ENCODE measurements around the gene BRK1.
A peak's percentile ranks its signal among the peaks of the same experiment; 100 is the strongest.
"Not testable (repeated sequence)": the region's sequence is repeated elsewhere in the genome, so short reads cannot be mapped to it uniquely, and the experiment has no call there.

Gene BRK1

DNA sequence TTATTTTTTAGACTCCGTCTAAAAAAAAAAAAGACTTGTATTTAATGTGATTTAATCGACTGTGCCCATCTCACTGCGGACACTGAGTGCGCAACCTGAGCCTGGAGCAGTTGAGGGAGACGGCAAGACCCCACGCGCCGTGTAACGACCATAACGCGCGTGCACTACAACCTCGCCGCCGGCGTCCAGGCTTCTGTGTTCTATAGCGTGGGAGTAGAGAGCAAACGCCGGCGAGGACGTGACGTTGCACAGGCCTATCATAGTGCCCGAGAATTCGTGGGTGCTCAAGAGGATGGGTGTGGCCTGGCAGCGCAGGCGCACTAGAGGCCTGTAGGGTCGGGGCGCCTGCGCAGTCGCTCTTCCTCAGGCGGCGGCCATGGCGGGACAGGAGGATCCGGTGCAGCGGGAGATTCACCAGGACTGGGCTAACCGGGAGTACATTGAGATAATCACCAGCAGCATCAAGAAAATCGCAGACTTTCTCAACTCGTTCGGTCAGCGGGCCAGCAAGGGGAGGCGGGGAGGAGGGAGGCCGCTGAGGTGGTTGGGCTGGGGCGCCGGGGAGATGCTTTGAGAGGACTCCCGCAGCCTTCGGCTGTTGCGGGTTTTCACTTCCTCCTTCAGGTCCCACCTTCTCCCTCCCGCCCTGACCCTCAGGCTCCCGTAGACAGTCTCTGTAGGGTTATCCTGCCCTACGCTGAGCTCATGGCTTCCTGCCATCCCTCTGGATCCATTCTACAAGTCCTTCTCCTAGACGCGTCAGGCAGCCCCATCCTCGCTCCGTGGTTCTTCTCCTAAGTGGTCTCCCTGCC is at the start of gene BRK1:
Gene BRK1, plus strand, starts transcription at position 350 of the 812 bp plus-strand sequence. Its CDS starts 27 bp downstream, at position 377.
- peak; percentile 93 to 95 for DNase-seq

DNA sequence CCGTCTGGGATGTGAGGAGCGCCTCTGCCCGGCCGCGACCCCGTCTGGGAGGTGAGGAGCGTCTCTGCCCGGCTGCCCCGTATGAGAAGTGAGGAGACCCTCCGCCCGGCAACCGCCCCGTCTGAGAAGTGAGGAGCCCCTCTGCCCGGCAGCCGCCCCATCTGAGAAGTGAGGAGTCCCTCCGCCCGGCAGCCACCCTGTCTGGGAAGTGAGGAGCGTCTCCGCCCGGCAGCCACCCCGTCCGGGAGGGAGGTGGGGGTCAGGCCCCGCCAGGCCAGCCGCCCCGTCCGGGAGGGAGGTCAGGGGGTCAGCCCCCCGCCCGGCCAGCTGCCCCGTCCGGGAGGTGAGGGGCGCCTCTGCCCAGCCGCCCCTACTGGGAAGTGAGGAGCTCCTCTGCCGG is 45.4 kb upstream of the BRK1 start:
- not testable (repeated sequence) for DNase-seq

DNA sequence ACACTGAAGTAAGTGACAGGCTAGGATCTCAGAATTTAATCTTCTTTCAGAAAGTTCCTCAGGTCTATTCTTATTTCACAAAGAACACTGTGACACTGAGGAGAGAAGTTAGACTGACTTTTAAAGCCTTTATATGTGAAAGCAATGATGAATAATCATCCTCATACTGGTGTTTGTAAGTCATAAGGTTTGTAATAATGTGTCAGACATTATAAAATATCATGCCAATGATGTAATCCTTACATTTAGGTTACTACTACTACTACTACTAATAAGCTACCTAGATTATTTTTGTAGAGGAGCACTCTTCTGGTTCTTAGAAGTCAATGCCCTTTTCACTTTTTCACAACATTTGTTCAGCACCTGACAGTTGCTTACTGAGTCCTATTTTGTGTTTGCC is 40.8 kb upstream of the BRK1 start:
- DNase-seq, result no peak

DNA sequence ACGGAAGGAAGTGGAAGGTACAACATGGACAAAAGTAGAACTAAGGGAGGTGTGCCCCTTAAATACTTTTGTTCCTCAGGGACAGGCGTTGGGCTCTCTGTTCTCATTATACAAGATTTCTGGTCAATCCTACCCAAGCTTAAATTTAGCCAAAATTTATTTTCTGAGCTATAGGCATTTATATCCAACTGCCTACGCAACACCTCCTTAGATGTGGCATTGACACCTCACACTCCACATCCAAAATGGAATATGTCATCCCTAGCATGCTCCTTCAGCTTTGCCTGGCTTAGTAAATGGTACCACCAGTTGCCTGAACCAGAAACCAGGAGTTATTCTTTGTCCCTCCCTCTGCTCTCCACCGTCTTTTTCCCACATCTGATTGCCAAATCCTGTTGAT is 33.6 kb upstream of the BRK1 start:
- no peak for DNase-seq

DNA sequence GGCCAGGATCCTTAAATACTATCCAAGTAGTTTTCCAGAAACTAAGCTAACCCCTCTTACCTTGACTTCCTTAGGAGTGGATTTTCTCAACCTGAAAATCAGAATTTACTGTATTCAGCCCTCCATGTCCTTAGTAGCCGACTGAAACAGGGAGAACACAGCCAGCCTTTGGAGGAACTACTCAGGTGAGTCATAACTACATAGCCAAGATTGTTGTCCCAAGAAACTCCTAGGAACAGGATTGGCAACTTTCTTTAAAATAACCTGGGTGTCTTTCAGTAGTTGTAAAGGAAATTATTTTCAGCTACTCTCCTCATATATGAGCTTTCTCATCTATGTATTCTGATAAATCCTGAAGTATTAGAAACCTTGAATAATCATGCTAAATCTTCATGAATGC is 29.7 kb upstream of the BRK1 start:
- no peak for DNase-seq

DNA sequence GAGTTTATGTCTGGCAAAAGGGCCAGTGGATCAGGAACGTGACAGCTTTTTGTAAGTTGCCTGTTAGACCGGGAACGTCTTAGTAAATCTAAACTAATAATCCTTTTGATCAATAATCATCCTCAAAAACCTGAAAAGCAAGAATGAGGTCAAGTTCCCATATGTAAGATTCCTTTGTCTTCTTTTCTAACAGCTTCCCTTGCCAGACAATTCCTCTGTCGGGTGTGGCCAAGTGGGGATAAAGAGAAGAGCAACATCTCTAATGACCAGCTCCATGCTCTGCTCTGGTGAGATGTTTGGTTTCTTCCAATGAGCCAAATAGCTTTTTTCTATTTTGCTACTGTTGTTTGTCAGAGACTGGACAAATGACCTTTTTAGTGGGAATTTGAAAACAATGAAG is 27.2 kb upstream of the BRK1 start:
- no peak for DNase-seq

DNA sequence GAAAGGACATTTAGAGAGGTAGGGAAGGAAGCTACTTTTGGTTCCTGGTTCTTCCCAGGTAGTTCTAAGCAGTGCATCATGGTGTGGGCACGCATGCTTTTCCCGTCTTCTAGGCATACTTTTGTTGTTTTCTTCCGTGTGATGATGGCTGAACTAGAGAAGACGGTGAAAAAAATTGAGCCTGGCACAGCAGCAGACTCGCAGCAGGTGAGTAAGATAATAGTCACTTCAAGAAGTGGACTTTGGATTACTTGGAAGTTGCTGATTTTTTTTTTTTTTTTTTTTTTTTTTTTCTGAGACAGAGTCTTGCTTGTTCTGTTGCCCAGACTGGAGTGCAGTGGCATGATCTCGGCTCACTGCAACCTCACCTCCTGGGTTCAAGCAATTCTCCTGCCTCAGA is 25.3 kb upstream of the BRK1 start:
- no peak for DNase-seq

DNA sequence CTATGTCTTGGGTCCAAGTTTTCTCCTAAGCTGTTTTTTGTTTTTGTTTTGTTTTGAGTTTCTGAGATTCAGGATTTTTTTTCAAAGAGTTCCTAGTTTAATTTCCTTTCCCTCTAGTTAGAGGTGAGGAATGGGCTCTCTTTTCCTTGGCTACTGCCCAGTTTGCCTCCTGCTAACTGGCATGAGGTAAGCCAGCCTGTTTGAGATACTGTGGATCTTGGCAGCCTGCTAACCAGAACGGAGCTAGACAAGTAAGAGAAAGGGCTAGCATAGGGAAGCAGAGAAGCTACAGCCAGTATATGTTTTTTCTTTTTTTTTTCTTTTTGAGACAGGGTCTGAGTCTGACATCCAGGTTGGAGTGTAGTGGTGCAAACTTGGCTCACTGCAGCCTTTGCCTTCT is 24.7 kb upstream of the BRK1 start:
- not testable (repeated sequence) for DNase-seq

DNA sequence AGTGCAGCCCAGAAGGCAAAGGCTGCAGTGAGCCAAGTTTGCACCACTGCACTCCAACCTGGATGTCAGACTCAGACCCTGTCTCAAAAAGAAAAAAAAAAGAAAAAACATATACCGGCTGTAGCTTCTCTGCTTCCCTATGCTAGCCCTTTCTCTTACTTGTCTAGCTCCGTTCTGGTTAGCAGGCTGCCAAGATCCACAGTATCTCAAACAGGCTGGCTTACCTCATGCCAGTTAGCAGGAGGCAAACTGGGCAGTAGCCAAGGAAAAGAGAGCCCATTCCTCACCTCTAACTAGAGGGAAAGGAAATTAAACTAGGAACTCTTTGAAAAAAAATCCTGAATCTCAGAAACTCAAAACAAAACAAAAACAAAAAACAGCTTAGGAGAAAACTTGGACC is 24.1 kb upstream of the BRK1 start:
- not testable (repeated sequence) for DNase-seq

DNA sequence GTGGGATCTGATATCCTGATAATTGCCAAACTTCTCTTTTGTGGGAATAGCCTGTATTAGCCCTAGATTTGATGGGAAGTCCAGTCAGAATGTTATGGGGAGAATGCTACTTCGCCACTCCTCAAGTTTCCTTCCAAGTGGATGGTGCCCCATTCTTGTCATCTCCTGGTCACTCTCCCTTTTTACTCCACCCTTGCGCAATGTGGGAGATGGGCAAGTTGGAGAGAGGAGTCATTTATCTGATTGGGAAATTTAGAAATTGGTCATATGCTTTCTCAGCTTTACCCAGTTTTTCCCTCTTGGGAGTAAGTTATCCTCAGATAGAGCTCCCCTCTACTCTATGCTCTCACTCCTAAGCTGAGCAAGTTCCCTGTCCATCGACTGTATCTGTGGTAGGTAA is 21.8 kb upstream of the BRK1 start:
- DNase-seq, result no peak

DNA sequence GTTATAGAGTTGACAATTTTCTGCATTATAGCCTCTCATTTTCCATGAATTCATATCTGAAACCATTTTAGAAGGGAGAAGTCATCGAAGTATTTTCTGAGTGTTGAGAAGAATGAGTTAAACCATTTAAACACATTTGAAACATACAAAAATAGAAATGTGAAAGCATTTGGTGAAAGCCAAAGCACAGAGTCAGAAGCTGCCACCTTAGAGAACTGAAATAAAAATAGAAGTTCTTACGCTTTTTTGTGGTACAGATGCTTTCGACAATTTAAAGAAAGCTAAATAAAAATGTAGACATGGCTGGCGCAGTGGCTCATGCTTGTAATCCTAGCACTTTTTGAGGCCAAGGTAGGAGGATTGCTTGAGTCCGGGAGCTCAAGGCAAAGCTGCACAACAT is 16.4 kb upstream of the BRK1 start:
- DNase-seq, result no peak

DNA sequence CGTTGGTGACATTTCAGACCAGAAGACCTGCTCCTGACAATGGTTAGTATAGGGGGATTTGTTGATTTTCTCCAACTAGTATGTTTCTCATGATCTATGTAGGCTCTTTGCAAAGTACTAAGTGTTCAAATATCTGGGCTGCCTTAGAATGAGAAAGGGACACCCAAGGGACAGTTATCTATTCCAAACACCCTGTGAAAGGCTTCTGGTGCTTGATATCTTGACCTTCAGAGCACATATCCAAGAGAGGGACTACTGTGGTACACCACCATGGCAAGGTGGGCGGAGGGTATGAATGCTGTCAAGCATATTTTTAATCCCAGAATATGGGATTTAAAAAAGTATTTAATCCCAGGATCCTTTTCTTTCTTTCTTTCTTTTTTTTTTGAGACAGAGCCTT is 8.6 kb upstream of the BRK1 start:
- DNase-seq, result no peak

DNA sequence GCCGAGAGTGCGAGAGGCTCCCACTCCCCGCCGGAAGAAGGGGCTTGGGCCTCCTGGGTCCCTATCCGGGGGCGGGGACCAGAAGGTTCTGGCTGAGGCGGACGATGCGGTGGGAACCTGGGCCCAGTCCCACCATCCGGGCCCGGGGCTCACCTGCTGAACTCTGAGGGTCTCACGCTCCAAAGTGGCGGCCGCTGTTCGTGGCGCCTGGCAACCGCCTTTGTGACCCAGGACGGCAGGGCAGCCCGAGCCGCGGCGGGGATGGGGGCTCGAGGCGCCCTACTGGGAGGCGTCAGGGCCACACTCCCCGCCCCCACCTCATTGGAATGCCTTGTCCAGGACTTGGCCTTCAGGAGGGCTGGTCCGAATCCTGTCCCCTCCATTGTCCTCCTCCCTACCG is 7.4 kb upstream of the BRK1 start, which contains the start of gene FANCD2OS:
Gene FANCD2OS, minus strand, starts transcription at position 165 of the 400 bp plus-strand sequence. CDS start 3,481 bp downstream, outside the sequence.
- DNase-seq, result no peak

DNA sequence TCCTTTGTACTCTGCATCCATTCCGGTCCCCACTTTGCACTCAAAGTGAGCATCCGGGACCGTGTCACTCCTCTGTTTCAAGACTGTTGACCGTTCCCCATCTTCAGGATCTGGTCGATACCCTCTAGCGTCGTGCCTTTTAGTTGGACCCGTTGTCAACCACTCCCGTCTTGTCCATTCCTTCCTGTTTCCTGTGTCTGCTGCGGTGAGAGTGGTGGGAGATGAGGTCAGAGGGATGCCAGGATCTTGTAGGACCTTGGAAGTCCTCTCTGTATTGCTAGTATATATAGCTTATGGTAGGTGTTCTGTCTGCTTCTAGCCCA is 624 bp downstream of the BRK1 start:
- peak in 1 of 2 donors; percentile 28 for DNase-seq

DNA sequence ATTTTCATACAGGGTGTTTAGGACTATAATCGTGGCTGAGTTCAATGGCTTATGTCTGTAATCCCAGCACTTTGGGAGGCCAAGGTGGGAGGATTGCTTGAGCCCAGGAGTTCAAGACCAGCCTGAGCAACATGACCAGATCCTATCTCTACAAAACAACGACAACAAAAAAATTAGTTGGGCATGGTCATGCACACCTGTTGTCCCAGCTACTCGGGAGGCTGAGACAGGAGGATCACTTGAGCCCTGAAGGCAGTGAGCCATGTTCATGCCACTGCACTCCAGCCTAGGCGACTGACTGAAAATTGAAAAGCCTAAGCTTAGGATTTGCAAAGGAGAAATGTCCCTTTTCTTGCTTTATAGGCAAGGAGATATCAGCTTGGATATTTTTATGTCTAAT is 1.5 kb downstream of the BRK1 start:
- DNase-seq, result no peak

DNA sequence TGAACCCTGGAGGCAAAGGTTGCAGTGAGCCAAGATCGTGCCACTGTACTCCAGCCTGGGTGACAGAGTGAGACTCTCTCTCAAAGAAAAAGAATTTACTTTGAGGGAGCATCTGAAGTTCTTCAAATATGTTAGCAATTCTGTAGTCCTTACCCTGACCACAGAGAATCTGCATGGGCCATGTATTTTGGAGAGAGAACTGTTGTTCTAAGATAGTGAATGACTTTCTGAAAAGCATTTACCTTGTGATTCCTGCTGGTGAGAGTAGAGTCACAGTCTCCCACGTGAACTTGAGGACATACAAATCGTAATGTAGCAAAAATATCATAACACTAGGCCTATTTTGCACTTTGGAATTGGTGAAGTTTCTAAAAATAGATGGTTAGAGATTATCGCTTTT is 3.9 kb downstream of the BRK1 start:
- no peak for DNase-seq

DNA sequence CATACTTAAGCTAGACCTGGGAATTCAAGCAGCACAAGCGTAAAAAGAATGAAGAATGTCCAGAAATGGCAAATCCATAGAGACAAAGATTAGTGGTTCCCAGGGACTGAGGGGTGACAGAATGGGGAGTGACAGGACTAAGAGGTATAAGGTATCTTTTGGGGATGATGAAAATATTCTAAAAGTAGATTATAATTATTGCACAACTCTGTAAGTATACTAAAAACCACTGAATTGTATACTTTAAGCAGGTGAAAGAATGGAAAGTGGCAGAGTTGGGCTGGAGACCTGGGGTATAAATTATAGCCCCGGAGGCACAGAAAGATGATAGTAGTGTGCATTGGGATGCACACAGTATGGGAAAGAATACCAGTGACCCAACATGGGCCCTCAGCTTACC is 5.6 kb downstream of the BRK1 start:
- DNase-seq, result no peak

DNA sequence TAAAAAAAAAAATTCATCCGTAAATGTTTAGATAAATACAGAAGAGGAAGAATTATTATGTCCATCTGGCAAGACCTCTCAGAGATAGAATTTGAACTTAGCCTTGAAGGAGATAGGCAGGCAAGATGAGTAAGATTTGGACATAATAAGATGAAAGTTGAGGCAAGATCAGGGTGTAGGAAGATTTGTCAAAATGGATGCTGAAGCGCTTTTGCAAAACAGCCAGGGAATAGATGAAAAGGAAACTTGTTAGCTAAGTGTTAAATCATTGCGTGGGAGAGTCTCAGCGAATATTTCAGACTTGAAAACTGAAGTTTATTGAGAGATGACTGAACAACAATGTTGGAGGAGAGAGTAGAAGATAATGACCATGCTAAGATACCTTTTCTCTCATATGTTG is 7.2 kb downstream of the BRK1 start:
- DNase-seq, result no peak

DNA sequence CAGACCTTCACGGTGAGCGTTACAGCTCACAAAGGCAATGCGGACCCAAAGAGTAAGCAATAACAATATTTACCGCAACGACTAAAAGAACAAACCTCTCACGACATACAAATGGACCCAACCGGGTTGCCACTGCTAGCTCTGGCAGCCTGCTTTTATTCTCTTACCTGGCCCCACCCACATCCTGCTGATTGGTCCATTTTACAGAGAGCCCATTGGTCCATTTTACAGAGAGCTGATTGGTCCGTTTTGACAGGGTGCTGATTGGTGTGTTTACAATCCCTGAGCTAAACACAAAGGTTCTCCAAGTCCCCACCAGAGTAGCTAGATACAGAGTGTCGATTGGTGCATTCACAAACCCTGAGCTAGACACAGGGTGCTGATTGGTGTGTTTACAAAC is 20.4 kb downstream of the BRK1 start:
- not testable (repeated sequence) for DNase-seq

DNA sequence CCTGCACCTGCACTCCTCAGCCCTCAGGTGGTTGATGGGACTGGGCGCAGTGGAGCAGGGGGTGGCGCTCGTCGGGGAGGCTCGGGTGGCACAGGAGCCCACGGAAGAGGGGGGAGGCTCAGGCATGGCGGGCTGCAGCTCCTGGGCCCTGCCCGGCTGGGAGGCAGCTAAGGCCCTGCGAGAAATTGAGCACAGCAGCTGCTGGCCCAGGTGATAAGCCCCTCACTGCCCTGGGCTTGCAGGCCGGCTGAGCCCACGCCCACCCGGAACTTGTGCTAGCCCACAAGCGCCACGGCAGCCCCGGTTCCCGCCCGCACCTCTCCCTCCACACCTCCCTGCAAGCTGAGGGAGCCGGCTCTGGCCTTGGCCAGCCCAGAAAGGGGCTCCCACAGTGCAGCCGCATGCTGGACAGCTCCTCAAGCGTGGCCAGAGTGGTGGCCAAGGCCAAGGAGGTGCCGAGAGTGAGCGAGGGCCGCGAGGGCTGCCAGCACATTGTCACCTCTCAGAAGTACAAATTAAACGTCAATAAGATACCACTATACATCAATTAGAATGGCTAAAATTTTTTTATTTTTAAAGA is 21.0 kb downstream of the BRK1 start:
- no peak for DNase-seq

DNA sequence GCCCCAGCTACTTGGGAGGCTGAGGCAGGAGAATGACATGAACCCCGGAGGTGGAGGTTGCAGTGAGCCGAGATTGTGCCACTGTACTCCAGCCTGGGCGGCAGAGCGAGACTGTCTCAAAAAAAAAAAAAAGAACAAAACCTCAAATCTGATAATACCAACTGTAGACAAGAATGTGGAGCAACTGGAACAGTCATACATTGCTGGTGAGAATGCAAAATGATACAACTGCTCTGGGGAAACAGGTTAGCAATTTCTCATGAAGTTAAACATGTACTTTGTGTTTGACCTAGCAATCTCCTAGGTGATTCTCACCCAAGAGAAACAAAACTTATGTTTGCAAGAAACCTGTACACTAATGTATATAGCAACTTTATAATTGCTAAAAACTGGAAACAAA is 21.7 kb downstream of the BRK1 start:
- DNase-seq, result no peak

DNA sequence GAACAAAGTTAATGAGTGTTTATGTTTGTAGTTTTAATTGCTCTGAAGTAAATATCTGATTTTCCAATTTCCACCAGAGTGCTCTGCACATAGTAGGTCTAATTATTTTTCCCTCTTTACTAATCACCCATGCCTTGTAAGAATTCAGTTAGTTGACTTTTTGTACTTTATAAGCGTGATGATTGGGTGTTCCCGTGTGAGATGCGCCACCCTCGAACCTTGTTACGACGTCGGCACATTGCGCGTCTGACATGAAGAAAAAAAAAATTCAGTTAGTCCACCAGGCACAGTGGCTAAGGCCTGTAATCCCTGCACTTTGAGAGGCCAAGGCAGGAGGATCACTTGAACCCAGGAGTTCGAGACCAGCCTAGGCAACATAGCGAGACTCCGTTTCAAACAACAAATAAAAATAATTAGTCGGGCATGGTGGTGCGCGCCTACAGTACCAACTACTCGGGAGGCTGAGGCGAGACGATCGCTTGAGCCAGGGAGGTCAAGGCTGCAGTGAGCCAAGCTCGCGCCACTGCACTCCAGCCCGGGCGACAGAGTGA is 25.6 kb downstream of the BRK1 start:
- DNase-seq, result no peak

DNA sequence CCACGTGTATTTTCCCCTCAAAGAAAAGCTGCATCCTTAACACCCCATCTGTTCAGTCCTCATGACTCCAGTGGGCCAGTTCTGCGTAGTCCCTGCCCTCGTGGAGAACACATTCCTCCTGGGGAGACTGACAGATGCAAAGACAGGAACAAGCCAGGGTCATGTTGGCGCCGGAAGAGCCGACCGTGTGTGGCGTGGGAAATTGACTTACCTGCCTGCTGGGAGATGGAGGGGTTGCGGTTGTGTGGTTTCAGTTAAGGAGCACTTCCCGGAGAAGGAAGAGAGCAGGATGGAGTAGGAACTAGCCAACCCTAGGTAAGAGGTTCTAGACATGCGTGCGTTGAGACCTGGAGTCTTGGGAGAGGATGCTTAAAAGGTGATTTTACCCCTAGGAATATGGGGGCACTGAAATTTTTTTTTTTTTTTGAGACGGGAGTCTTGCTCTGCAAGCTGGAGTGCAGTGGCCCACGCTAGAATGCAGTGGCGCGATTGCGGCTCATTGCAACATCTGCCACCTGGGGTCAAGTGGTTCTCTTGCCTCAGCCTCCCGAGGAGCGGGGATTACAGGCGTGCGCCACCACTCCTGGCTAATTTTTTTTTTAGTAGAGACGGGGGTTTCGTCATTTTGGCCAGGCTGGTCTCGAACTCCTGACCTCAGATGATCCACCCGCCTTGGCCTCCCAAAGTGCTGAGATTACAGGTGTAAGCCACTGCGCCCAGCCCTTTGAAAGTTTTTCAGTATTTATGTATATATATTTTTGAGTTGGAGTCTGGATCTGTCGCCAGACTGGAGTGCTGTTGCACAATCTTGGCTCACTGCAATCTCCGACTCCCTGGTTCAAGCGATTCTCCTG is 27.5 kb downstream of the BRK1 start:
- peak; percentile 24 to 26 for DNase-seq

DNA sequence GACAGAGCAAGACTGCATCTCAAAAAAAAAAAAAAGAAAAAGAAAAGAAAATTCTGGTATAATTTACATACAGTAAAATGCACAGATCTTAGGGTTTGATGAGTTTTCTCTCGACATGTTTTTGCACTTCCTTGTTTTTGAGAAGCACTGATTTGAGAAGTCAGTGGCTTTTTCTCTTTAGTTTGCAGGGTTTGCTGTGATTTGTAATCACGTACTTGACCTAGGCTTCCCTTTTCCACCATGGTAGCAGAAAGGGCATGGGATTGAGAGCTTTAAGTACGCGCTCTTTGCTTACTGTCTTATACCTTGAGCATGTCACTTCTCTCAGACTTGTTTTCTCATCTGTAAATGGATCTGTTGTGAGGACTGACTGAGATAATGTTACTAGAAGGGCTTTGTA is 30.2 kb downstream of the BRK1 start:
- no peak for DNase-seq
